Articular chondrocyte of knee joint (primary cell): ENCODE measurements around the gene OR6B2. TPM values are rescaled to one million over a fixed set of nuclear protein-coding genes. Genes with fewer than 3 reads are reported as not detected.

Experiments
- total RNA-seq: library from RNA; depleted of rRNA; stranded (reverse); fragments of >200 nt; gene quantifications from 2 replicates; pipeline ENCODE4 v1.2.3, GENCODE V29; 2012

Gene OR6B2
- total RNA-seq, result not detected in 2 replicates

DNA sequence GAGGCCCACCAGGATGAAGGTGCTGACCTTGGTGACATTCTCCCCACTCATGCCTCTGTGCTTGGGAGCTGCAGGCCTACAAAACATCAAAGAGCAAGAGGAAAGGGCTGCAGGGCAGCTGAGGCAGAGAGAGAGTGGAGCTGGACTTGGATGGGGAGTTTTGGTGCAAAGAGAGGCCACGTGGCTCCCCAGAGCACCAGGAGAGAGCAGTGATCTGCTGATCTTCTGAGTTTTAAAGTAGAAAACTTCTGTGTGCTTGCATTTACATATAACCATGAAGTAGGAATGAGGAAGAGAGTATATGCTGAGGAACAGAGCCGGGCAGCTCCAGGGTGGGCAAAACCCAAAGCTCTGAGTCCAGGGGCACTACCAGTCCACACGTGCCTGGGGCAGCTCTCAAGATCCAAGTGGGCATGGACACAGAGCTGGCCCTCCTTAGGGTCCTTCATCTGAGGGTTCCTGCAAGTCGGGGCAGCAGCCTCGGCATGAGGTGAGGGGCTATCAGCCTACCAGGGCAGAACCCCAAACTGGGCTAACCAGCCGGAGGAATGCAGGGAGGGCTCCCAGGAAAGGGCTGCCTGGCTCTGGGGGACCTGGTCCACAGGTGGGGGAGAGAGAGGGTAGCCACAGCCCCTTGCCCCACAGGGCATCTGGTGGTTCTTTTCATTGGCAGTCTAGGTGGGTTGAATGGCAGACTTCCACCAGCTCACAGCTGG, at the start of gene OR6B2:
OR6B2 (minus strand) TSS at position 51 of the 716 bp plus-strand sequence; CDS start at position 51, 0 bp downstream.

DNA sequence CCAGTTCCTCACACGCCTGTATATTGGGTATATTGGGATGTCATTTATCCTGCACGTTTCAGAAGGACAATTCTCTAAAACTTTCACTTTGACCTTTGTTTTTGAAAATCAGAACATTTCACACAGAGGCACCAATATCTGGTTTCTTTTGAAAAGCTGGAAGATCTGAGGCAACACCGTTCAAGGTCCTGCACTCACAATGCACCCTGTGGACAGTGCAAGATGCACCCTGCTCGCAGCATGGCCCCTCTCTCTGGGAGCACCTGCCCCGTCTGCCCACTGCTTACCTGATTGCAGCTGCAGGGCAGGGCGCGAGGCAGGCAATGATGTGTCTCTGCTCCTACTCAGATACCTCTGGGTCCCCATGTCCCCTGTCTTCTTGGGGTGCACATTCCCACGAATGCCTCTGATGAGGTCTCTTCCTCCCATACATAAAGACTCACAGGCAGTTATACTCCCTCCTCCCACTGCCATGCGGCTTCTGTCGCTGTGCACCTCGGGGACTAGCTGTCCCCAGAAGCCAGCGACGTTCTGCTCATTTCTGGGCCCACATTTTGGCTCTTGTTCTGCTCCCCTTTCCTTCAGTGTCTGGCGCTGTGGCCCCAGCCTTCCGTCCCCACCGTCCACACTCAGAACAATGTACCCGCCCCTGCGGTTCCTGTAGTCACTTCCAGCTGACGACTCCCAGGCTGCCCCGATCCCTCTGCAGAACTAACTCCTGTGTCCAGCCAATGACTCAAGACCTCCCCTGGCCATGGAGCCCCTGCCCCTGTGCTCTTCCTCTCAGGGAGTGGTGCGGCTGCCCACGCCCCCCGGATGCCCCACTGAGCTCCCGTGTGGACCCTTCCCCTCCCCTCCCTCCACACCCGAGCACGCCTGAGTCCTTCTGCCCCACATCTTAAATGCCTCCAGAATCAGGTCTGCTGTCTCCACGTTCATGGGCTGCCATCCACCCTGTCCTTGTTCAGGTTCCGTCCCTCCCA, 23.2 kb upstream of the OR6B2 start, which contains the start of gene OR6B3:
OR6B3 (minus strand) TSS at position 349 of the 983 bp plus-strand sequence.

Other genes starting within 250 kb of the OR6B2 start
- gene NDUFA10, start 5.1 kb downstream of the OR6B2 start, total RNA-seq, result 91.4 and 107 TPM in 2 replicates
- gene OR6B3, start 23.1 kb upstream of the OR6B2 start, total RNA-seq, result not detected in 2 replicates
- gene COPS9, start 105.9 kb upstream of the OR6B2 start, total RNA-seq, result 73.0 and 73.5 TPM in 2 replicates
- not detected in 2 replicates for gene OTOS, start 110.2 kb upstream of the OR6B2 start, total RNA-seq